K562 (cell line): ENCODE results near the gene TBXA2R. TPM values are rescaled to one million over a fixed set of nuclear protein-coding genes. Genes with fewer than 3 reads are reported as not detected.

Source experiments
- CTBP1 ChIP-seq: fragments of 450-650 bp; IDR thresholded peaks from 2 replicates; pipeline ENCODE4 v1.6.1; 2016; ENCODE audit warnings: borderline replicate concordance
- ETS2 ChIP-seq: IDR thresholded peaks from 2 replicates; pipeline ENCODE4 v1.6.1; 2016; ENCODE audit warnings: borderline replicate concordance, missing genetic modification characterization, mild to moderate bottlenecking, moderate library complexity, missing compliant biosample characterization; ENCODE audit not compliant: poor library complexity, severe bottlenecking
- GATAD2A ChIP-seq: fragments of 450-650 bp; IDR thresholded peaks from 2 replicates; pipeline ENCODE4 v1.6.1; 2017
- LARP7 ChIP-seq: fragments of 450-650 bp; IDR thresholded peaks from 2 replicates; pipeline ENCODE4 v1.6.1; 2016
- MBD2 ChIP-seq: sonication (generic); IDR thresholded peaks from 2 replicates; pipeline ENCODE4 v1.6.1; 2016; ENCODE audit warnings: low read depth, borderline replicate concordance
- PCBP1 ChIP-seq: fragments of 200-400 bp; formaldehyde crosslinking; IDR thresholded peaks from 2 replicates; pipeline ENCODE4 v1.6.1; 2018; ENCODE audit warnings: mild to moderate bottlenecking, low read depth, low read length; ENCODE audit not compliant: poor library complexity, severe bottlenecking
- PRDM10 ChIP-seq: fragments of 450-650 bp; IDR thresholded peaks from 2 replicates; pipeline ENCODE4 v1.6.1; 2018; ENCODE audit not compliant: partially characterized antibody
- RBM34 ChIP-seq: fragments of 200-400 bp; formaldehyde crosslinking; IDR thresholded peaks from 2 replicates; pipeline ENCODE4 v1.6.1; 2018; ENCODE audit warnings: low read length, borderline replicate concordance; ENCODE audit not compliant: insufficient read depth
- TCF3 ChIP-seq: sonication (generic); formaldehyde crosslinking; IDR thresholded peaks from 2 replicates; pipeline ENCODE4 v1.4.0; 2020; ENCODE audit warnings: mild to moderate bottlenecking, missing genetic modification reagents
- VEZF1 ChIP-seq: fragments of 200-800 bp; sonication (Bioruptor generic); IDR thresholded peaks from 2 replicates; pipeline ENCODE4 v1.6.1; 2017; ENCODE audit warnings: missing genetic modification characterization, missing compliant biosample characterization
- ZBTB49 ChIP-seq: sonication (generic); formaldehyde crosslinking; IDR thresholded peaks from 2 replicates; pipeline ENCODE4 v1.8.0; 2022; ENCODE audit warnings: missing genetic modification reagents, mild to moderate bottlenecking, borderline replicate concordance
- ZNF511 ChIP-seq: sonication (generic); formaldehyde crosslinking; IDR thresholded peaks from 2 replicates; pipeline ENCODE4 v1.8.0; 2022; ENCODE audit warnings: mild to moderate bottlenecking, missing genetic modification reagents
- ZNF583 ChIP-seq: fragments of 250-450 bp; sonication (Bioruptor Pico); IDR thresholded peaks from 2 replicates; pipeline ENCODE4 v1.4.0; 2020
- ZNF79 ChIP-seq: fragments of 250-450 bp; sonication (Bioruptor Pico); IDR thresholded peaks from 2 replicates; pipeline ENCODE4 v1.4.0; 2020; ENCODE audit warnings: low read depth, mild to moderate bottlenecking, moderate library complexity
- polyA plus RNA-seq, 8 experiments: library from polyadenylated mRNA; depleted of rRNA in 4 of 8; stranded (reverse) in 5 of 8; unstranded in 3 of 8; fragments of >200 nt; fragmentation: Nextera tagmentation in 2 of 8; fragmentation: Illumina TruSeq in 1 of 8; extraction: Ambion mirVana in 2 of 8; extraction: Trizol in 1 of 8; gene quantifications; 2 replicates each; pipeline versions ENCODE4 v1.2.1 to v1.2.3, GENCODE V29; 2011 to 2014; ENCODE audit warnings: inconsistent platforms in 1 of 8, missing spikeins in 1 of 8
- total RNA-seq, 7 experiments: library from RNA; depleted of rRNA in 6 of 7; stranded (reverse); fragments of >200 nt in 6 of 7; fragmentation: Illumina TruSeq in 2 of 7; extraction: Trizol in 2 of 7; gene quantifications; 2 replicates each; pipeline versions ENCODE4 v1.2.1 to v1.2.3, GENCODE V29; 2011 to 2021; ENCODE audit warnings: low replicate concordance in 1 of 7

The TBXA2R gene
- total and polyA plus RNA-seq, 9 of the 15 experiments (the other 6 are each of a cell fraction or from before 2014, with no cell fraction given): 1.5 to 24.0 (median 2.8) TPM

- TF ChIP-seq VEZF1 (no peak), ZNF79 (no peak), MBD2 (0 out of 2 replicates have a peak, but pooled peaks have one; percentile 6), PCBP1 (no peak), ZBTB49 (CRISPR knock-in tag) (no peak), GATAD2A (peak; percentile 70; the same call in 1 of the 2 replicates), ZNF511 (no peak), ETS2 (no peak), ZNF583 (no peak), CTBP1 (no peak), LARP7 (0 out of 2 replicates have a peak, but pooled peaks have one; percentile 38), PRDM10 (peak; percentile 38), TCF3 (CRISPR knock-in tag) (no peak), RBM34 (no peak)
Observed at GRCh38 chr19:3556423-3556977, 50.2 kb downstream of the TBXA2R start (continued).
